Endothelial cell of umbilical vein (primary cell): ENCODE results near the gene RELN. TPM values are rescaled to one million over a fixed set of nuclear protein-coding genes. Genes with fewer than 3 reads are reported as not detected.

Experiments used
- BruUV-seq: library from RNA; stranded (reverse); fragments of 400-500 nt; replicated peaks from 2 replicates; lab custom pipeline; 2021; lab: Mats Ljungman, UMichigan
- CTCF ChIA-PET: fragments of 300-600, 350-600 bp; sonication (Branson Sonifier 250); formaldehyde crosslinking; loops from one replicate; lab custom pipeline; 2021; ENCODE audit warnings: antibody characterized with exemption, inconsistent platforms; lab: Charles Lee
- POLR2A ChIA-PET: fragments of 300-600, 350-600 bp; sonication (Branson Sonifier 250); formaldehyde crosslinking; loops from one replicate; lab custom pipeline; 2021; ENCODE audit warnings: antibody characterized with exemption, inconsistent platforms; lab: Charles Lee
- DNase-seq: peaks from one replicate; pipeline ENCODE4 v3.0.0-alpha.2; 2011; ENCODE audit warnings: low read depth, low spot score
- FAIRE-seq: peaks from 2 replicates; lab custom pipeline; 2011; peaks lifted over from hg19 to GRCh38; lab: Jason Lieb, UNC
- H2AFZ ChIP-seq: 2 replicates; pipeline ENCODE4 v1.6.0; 2012; ENCODE audit warnings: low read depth, low read length, control low read depth, inconsistent platforms
- H3K27ac ChIP-seq: 2 replicates; pipeline ENCODE4 v1.5.1; 2011; ENCODE audit warnings: low read depth, mild to moderate bottlenecking, control low read depth, low read length, moderate library complexity; ENCODE audit not compliant: insufficient read depth
- H3K27me3 ChIP-seq, 2 experiments: 2 replicates each; pipeline versions ENCODE4 v1.6.0 to v1.6.1; 2011; ENCODE audit warnings: low read length in 2 of 2, mixed read lengths in 1 of 2; ENCODE audit not compliant: control insufficient read depth in 2 of 2, insufficient read depth in 2 of 2
- H3K36me3 ChIP-seq, 2 experiments: 2 replicates in 1 of 2; 3 replicates in 1 of 2; pipeline ENCODE4 v1.5.1; 2011; ENCODE audit warnings: low read length in 2 of 2, mild to moderate bottlenecking in 1 of 2, moderate library complexity in 1 of 2; ENCODE audit not compliant: control insufficient read depth in 2 of 2, insufficient read depth in 2 of 2; ENCODE audit errors: extremely low read depth in 1 of 2
- H3K4me1 ChIP-seq: 3 replicates; pipeline ENCODE4 v1.5.1; 2011; ENCODE audit warnings: mild to moderate bottlenecking, low read length; ENCODE audit not compliant: control insufficient read depth, insufficient read depth; ENCODE audit errors: extremely low read depth
- H3K4me2 ChIP-seq: 2 replicates; pipeline ENCODE4 v1.6.1; 2011; ENCODE audit warnings: low read length, control low read depth, mixed read lengths; ENCODE audit not compliant: insufficient read depth
- H3K4me3 ChIP-seq, 3 experiments: fragments of 200-600 bp in 1 of 3; sonication (generic), shearing (Covaris generic) in 1 of 3; replicated peaks in 1 of 3; 2 replicates each; pipeline ENCODE4 v1.5.1; 2011 to 2016; ENCODE audit warnings: control low read depth in 3 of 3, low read length in 3 of 3, mild to moderate bottlenecking in 2 of 3, inconsistent platforms in 1 of 3, low read depth in 1 of 3, moderate library complexity in 1 of 3; ENCODE audit not compliant: insufficient read depth in 1 of 3
- H3K79me2 ChIP-seq: 2 replicates; pipeline ENCODE4 v1.6.0; 2012; ENCODE audit warnings: low read length, inconsistent platforms; ENCODE audit not compliant: control insufficient read depth, insufficient read depth
- H3K9ac ChIP-seq: replicated peaks from 2 replicates; pipeline ENCODE3; 2011; ENCODE audit warnings: low read length, control low read depth; ENCODE audit not compliant: insufficient read depth; ENCODE audit errors: extremely low read depth
- H3K9me1 ChIP-seq: replicated peaks from 3 replicates; pipeline ENCODE4 v1.6.0; 2011; ENCODE audit warnings: mild to moderate bottlenecking, low read length; ENCODE audit not compliant: control insufficient read depth, insufficient read depth; ENCODE audit errors: extremely low read depth
- H3K9me3 ChIP-seq: replicated peaks from 2 replicates; pipeline ENCODE4 v1.5.1; 2012; ENCODE audit warnings: low read length, inconsistent platforms; ENCODE audit not compliant: control insufficient read depth, insufficient read depth
- H4K20me1 ChIP-seq: replicated peaks from 2 replicates; pipeline ENCODE3; 2011; ENCODE audit warnings: mild to moderate bottlenecking, low read length; ENCODE audit not compliant: control insufficient read depth, insufficient read depth; ENCODE audit errors: extremely low read depth
- EZH2 ChIP-seq: IDR thresholded peaks from 2 replicates; pipeline ENCODE4 v1.6.1; 2012; ENCODE audit warnings: borderline replicate concordance, low read depth, mild to moderate bottlenecking, moderate library complexity, low read length, inconsistent platforms; ENCODE audit not compliant: severe bottlenecking
- FOS ChIP-seq: IDR thresholded peaks from 2 replicates; pipeline ENCODE4 v1.6.1; 2011; ENCODE audit warnings: mild to moderate bottlenecking, low read length, moderate library complexity, borderline replicate concordance; ENCODE audit not compliant: insufficient read depth
- GATA2 ChIP-seq: IDR thresholded peaks from 2 replicates; pipeline ENCODE4 v1.7.0; 2011; ENCODE audit warnings: low read depth, mild to moderate bottlenecking, moderate library complexity, mixed read lengths, low read length; ENCODE audit not compliant: insufficient read length, insufficient read depth
- JUN ChIP-seq: IDR thresholded peaks from 2 replicates; pipeline ENCODE4 v1.6.1; 2011; ENCODE audit warnings: borderline replicate concordance, low read depth; ENCODE audit not compliant: insufficient read length, insufficient read depth
- MYC ChIP-seq: IDR thresholded peaks from one replicate; pipeline ENCODE4 v1.6.1; 2011; ENCODE audit warnings: mild to moderate bottlenecking, low read depth, low read length
- POLR2A ChIP-seq: IDR thresholded peaks from 2 replicates; pipeline ENCODE4 v1.6.1; 2012; ENCODE audit warnings: low read depth, mild to moderate bottlenecking, control low read depth, low read length
- POLR2AphosphoS5 ChIP-seq: IDR thresholded peaks from 2 replicates; pipeline ENCODE4 v1.6.1; 2012; ENCODE audit warnings: low read depth, mild to moderate bottlenecking, control low read depth, low read length, moderate library complexity; ENCODE audit not compliant: insufficient read depth
- dilution Hi-C: fragments of 300-500 bp; cut with MboI; formaldehyde crosslinking; loops from one replicate; pipeline ENCODE4 v1.15.0; 2019; ENCODE audit warnings: low sequenced_read_pairs; ENCODE audit not compliant: extremely low pct_ligation_motif_present
- intact Hi-C: fragments of 100-400 bp; cut with micrococcal nuclease; formaldehyde crosslinking; loops from one replicate; pipeline ENCODE4 v1.10.0; 2022
- polyA plus RNA-seq, 4 experiments: library from polyadenylated mRNA; depleted of rRNA in 3 of 4; stranded (reverse) in 3 of 4; unstranded in 1 of 4; fragments of >200 nt; gene quantifications; 2 replicates each; pipeline versions ENCODE4 v1.2.1 to v1.2.3, GENCODE V29; 2011 to 2012; ENCODE audit warnings: missing spikeins in 1 of 4
- total RNA-seq: library from RNA; stranded (reverse); gene quantifications from 2 replicates; pipeline ENCODE4 v1.2.3, GENCODE V29; 2021
- TF ChIP-seq, protein P1 (sequence below), 2 donors: IDR thresholded peaks; 1 replicate in 1 of 2; 2 replicates in 1 of 2; pipeline ENCODE4 v1.5.1; 2011; ENCODE audit warnings: low read length in 2 of 2, mild to moderate bottlenecking in 2 of 2, moderate library complexity in 2 of 2, control low read depth in 1 of 2, inconsistent platforms in 1 of 2, low read depth in 1 of 2; ENCODE audit not compliant: insufficient read depth in 1 of 2; ENCODE audit errors: extremely low read depth in 1 of 2
- TF ChIP-seq, protein P2 (sequence below): IDR thresholded peaks from 2 replicates; pipeline ENCODE4 v1.6.1; 2011; ENCODE audit not compliant: insufficient read depth, insufficient read length

RELN gene
- total and polyA plus RNA-seq, 2 donors (not counting 3 experiments of a cell fraction or from before 2014, with no cell fraction given) = 0.15 to 0.22 TPM

- ChIA-PET POLR2A (no interaction called here), CTCF (no interaction called here)
- peaks cover 0 to 3% of the 10 kb centered on the region in 2 experiments for H3K27me3 ChIP-seq
- H4K20me1 ChIP-seq = no peaks in the 10 kb centered on the region
- no TSS peak for BruUV-seq
- no peak overlapping the region for H3K9ac ChIP-seq
- TF ChIP-seq MYC (no peak), POLR2AphosphoS5 (no peak), FOS (no peak), JUN (no peak), POLR2A (no peak), GATA2 (no peak), EZH2 (no peak)
- TF ChIP-seq, protein P1, sequence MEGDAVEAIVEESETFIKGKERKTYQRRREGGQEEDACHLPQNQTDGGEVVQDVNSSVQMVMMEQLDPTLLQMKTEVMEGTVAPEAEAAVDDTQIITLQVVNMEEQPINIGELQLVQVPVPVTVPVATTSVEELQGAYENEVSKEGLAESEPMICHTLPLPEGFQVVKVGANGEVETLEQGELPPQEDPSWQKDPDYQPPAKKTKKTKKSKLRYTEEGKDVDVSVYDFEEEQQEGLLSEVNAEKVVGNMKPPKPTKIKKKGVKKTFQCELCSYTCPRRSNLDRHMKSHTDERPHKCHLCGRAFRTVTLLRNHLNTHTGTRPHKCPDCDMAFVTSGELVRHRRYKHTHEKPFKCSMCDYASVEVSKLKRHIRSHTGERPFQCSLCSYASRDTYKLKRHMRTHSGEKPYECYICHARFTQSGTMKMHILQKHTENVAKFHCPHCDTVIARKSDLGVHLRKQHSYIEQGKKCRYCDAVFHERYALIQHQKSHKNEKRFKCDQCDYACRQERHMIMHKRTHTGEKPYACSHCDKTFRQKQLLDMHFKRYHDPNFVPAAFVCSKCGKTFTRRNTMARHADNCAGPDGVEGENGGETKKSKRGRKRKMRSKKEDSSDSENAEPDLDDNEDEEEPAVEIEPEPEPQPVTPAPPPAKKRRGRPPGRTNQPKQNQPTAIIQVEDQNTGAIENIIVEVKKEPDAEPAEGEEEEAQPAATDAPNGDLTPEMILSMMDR (IDR thresholded peaks at IDR 0.05; ENCODE audit: extremely low read depth in 1 of 2, insufficient read depth in 1 of 2, low read depth in 1 of 2, low read length in 2 of 2) = no peak
- TF ChIP-seq, protein P2, sequence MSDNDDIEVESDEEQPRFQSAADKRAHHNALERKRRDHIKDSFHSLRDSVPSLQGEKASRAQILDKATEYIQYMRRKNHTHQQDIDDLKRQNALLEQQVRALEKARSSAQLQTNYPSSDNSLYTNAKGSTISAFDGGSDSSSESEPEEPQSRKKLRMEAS = no peak
- dilution Hi-C loops = no loop called here
- no peaks in the 10 kb centered on the region for H3K4me1 ChIP-seq
- intact Hi-C loops = no loop called here
- no peaks in the 10 kb centered on the region for H3K9me3 ChIP-seq
- no peak overlapping the region for H2AFZ ChIP-seq
- no peak for DNase-seq
- H3K79me2 ChIP-seq = no peaks in the 10 kb centered on the region
- H3K36me3 ChIP-seq = no peaks in the 10 kb centered on the region
- H3K4me2 ChIP-seq = no peak overlapping the region
- H3K4me3 ChIP-seq = no peak overlapping the region
- no peaks in the 10 kb centered on the region for H3K9me1 ChIP-seq
- FAIRE-seq = no peak
- H3K27ac ChIP-seq = no peak overlapping the region
These were observed 145.6 kb downstream of the RELN start for GRCh38 chr7:103843689-103844480.
